Fibroblast of villous mesenchyme (primary cell): Measurements from ENCODE around the gene GULP1. TPM values are rescaled to one million over a fixed set of nuclear protein-coding genes. Genes with fewer than 3 reads are reported as not detected.
A peak's percentile ranks its signal among the peaks of the same experiment; 100 is the strongest.

Source experiments
- DNase-seq: peaks from one replicate; pipeline ENCODE4 v3.0.0-alpha.2; 2010; ENCODE audit warnings: low read depth
- H3K4me3 ChIP-seq: 2 replicates; pipeline ENCODE4 v1.5.1; 2011; ENCODE audit warnings: low read depth, mild to moderate bottlenecking, low read length
- total RNA-seq: library from RNA; depleted of rRNA; stranded (reverse); fragments of >200 nt; gene quantifications from 2 replicates; pipeline ENCODE4 v1.2.3, GENCODE V29; 2012
- TF ChIP-seq, protein P1 (sequence below): IDR thresholded peaks from 2 replicates; pipeline ENCODE4 v1.5.1; 2012; ENCODE audit warnings: low read depth, mild to moderate bottlenecking, low read length; ENCODE audit not compliant: insufficient read depth

Gene GULP1
- total RNA-seq, 1 donor: 53.1 TPM

DNA sequence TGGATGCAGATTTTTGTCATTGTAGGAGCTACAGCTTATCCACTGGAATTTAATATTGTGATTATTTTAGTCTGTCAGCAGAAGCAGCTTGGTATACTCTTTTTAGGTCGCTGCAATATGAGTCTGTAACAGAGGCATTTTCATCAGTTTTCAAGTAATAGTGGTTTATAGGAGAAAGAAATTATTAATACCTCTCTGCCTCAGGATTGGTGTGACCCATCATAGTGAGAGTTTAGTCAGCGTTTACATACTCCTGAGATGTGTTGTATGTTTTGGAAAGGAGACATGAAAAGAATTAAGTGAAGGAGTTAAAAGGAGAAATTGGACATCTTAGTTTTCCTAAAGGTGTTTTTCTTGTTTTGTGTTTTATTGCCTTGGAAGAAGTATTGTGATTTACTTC lies 189.8 kb downstream of the GULP1 start:
- TF ChIP-seq, protein P1, sequence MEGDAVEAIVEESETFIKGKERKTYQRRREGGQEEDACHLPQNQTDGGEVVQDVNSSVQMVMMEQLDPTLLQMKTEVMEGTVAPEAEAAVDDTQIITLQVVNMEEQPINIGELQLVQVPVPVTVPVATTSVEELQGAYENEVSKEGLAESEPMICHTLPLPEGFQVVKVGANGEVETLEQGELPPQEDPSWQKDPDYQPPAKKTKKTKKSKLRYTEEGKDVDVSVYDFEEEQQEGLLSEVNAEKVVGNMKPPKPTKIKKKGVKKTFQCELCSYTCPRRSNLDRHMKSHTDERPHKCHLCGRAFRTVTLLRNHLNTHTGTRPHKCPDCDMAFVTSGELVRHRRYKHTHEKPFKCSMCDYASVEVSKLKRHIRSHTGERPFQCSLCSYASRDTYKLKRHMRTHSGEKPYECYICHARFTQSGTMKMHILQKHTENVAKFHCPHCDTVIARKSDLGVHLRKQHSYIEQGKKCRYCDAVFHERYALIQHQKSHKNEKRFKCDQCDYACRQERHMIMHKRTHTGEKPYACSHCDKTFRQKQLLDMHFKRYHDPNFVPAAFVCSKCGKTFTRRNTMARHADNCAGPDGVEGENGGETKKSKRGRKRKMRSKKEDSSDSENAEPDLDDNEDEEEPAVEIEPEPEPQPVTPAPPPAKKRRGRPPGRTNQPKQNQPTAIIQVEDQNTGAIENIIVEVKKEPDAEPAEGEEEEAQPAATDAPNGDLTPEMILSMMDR: no peak
- no peak for DNase-seq
- H3K4me3 ChIP-seq: no peak overlapping the region

DNA sequence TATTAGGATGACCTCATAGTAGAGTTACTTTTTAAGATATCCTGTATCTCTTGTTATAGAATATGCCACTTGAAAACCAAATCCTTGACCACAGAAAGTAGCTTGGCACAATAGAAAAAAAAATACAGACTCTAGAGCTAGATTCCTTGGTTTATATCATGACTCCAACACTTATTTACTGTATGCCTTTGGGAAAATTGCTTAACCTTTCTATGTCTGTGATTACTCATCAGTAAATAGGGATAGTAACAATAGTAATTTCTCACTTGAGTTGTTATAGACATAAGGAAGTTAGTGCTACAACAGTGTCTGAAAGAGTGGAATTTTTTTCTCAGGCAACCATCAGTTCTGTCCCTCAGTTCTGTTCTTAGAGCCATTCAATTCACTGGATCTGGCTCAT lies 193.8 kb downstream of the GULP1 start:
- H3K4me3 ChIP-seq: no peak overlapping the region
- peak; percentile 34 for DNase-seq
- TF ChIP-seq, protein P1: no peak

- H3K4me3 ChIP-seq: no peak overlapping the region
- no peak for DNase-seq
- TF ChIP-seq, protein P1: no peak
Observed at GRCh38 chr2:188492751-188493150, 201.1 kb downstream of the GULP1 start.

- TF ChIP-seq, protein P1: no peak
- DNase-seq: no peak
Observed at GRCh38 chr2:188494906-188495305, 203.2 kb downstream of the GULP1 start.

GRCh38 chr2:188495969-188496431 lies 204.3 kb downstream of the GULP1 start:
- peak; percentile 90 for DNase-seq
- TF ChIP-seq, protein P1: no peak
- no peak overlapping the region for H3K4me3 ChIP-seq

More at GRCh38 chr2:188494906-188495305, 203.2 kb downstream of the GULP1 start:
- no peak overlapping the region for H3K4me3 ChIP-seq

- DNase-seq: no peak
- H3K4me3 ChIP-seq: no peak overlapping the region
- TF ChIP-seq, protein P1: no peak
Observed at GRCh38 chr2:188497726-188498125, 206.1 kb downstream of the GULP1 start.

GRCh38 chr2:188503975-188504374 lies 212.3 kb downstream of the GULP1 start:
- TF ChIP-seq, protein P1: no peak
- H3K4me3 ChIP-seq: no peak overlapping the region
- DNase-seq: no peak
